ENCODE data around the gene AVPI1. TPM values are rescaled to one million over a fixed set of nuclear protein-coding genes. Genes with fewer than 3 reads are reported as not detected.
A peak's percentile ranks its signal among the peaks of the same experiment; 100 is the strongest.

AVPI1 gene
- total RNA-seq, 1 experiment from 2014 or later = 6.5 TPM

GRCh38 chr10:97723001-97723400 is 36.0 kb upstream of the AVPI1 start:
- no peaks in the 10 kb centered on the region for H3K79me1 ChIP-seq (ENCODE audit: insufficient read depth, low read depth, low read length, poor library complexity, severe bottlenecking)
- no peak overlapping the region for H3K23ac ChIP-seq (ENCODE audit: insufficient read length, low read depth, low read length)
- H3K56ac ChIP-seq (ENCODE audit: insufficient read length, low read depth, low read length) = no peak overlapping the region
- no peak overlapping the region for H3K4me2 ChIP-seq (ENCODE audit: insufficient read depth, insufficient read length, low read length)
- H3K27me3 Mint-ChIP-seq (ENCODE audit: low read depth) = no peaks in the 10 kb centered on the region; the same call in 1 of the 2 replicates
- no peaks in the 10 kb centered on the region for H3K9me3 ChIP-seq (ENCODE audit: control insufficient read depth, low read depth, low read length)
- H3K4ac ChIP-seq (ENCODE audit: low read depth, low read length) = no peak overlapping the region
- H3K23me2 ChIP-seq (ENCODE audit: insufficient read length, low read depth, low read length, poor library complexity, severe bottlenecking) = no peaks in the 10 kb centered on the region
- no peak overlapping the region for H2BK120ac ChIP-seq (ENCODE audit: low read depth, low read length, poor library complexity, severe bottlenecking)
- H3K27ac ChIP-seq (ENCODE audit: insufficient read length, low read depth, low read length) = no peak overlapping the region
- no peak overlapping the region for H3K9ac ChIP-seq (ENCODE audit: extremely low read depth, insufficient read length, low read length)
- no peak overlapping the region for H3T11ph ChIP-seq (ENCODE audit: low read length)
- no peak overlapping the region for H2BK20ac ChIP-seq (ENCODE audit: low read depth, low read length, poor library complexity, severe bottlenecking)
- H2BK5ac ChIP-seq (ENCODE audit: insufficient read length, low read length) = no peak overlapping the region
- H2BK12ac ChIP-seq (ENCODE audit: insufficient read length, low read depth, low read length) = no peak overlapping the region
- no peak overlapping the region for H2AK5ac ChIP-seq (ENCODE audit: insufficient read length, low read length)
- H4K91ac ChIP-seq (ENCODE audit: insufficient read length, low read depth, low read length) = no peak overlapping the region
- peaks cover 26 to 31% of the 10 kb centered on the region in 2 experiments for H3K4me1 Mint-ChIP-seq
- no peak overlapping the region for H4K8ac ChIP-seq (replicated peaks; ENCODE audit: insufficient read length, low read depth, low read length)
- WGBS (ENCODE audit: extremely low coverage, insufficient read length, low lambda C conversion rate) = no CpG with 5 or more reads among the region's 3 CpGs
- H3K14ac ChIP-seq (ENCODE audit: insufficient read depth, low read length) = no peak overlapping the region
- H3K36me3 Mint-ChIP-seq (ENCODE audit: insufficient read depth in 1 of 3, low read depth in 3 of 3) = peaks cover 3 to 21% (median 21%) of the 10 kb centered on the region in 3 experiments
- no peak for DNase-seq
- H3K27ac Mint-ChIP-seq = no peak overlapping the region; a peak in 1 of 7 replicates
- peaks cover 8% of the 10 kb centered on the region; the same call in 1 of the 2 replicates for H3K4me1 ChIP-seq (ENCODE audit: insufficient read depth, low read length)
- no peak overlapping the region for H3K4me3 Mint-ChIP-seq
- H3K79me2 ChIP-seq (ENCODE audit: insufficient read depth, low read length) = no peaks in the 10 kb centered on the region
- 0 out of 3 replicates have a peak, but pooled peaks have one; percentile 14 for TF ChIP-seq CTCF (conservative IDR thresholded peaks at IDR 0.05)
- H3K9me3 Mint-ChIP-seq = no peaks in the 10 kb centered on the region
- no peak overlapping the region for H2BK15ac ChIP-seq (ENCODE audit: low read depth, low read length)
- no peaks in the 10 kb centered on the region for H4K20me1 ChIP-seq (ENCODE audit: control insufficient read depth, insufficient read depth, insufficient read length)
- H4K5ac ChIP-seq (ENCODE audit: insufficient read length, low read depth, low read length) = no peak overlapping the region
- no peaks in the 10 kb centered on the region for H3K27me3 ChIP-seq (ENCODE audit: insufficient read depth, low read length)
- H3K18ac ChIP-seq (ENCODE audit: insufficient read length, low read depth, low read length) = no peak overlapping the region
- H2AFZ ChIP-seq (ENCODE audit: low read length) = no peak overlapping the region

Measured in H9 (cell line).